ENCODE measurements around the gene LRP6. TPM values are rescaled to one million over a fixed set of nuclear protein-coding genes. Genes with fewer than 3 reads are reported as not detected.

Gene LRP6
- total and polyA plus RNA-seq, 12 donors = 3.5 to 31.9 (median 17.5) TPM

- Histone ChIP-seq H3K4me3 (no peak overlapping the region), H3K4me1 (replicated peaks in 1 of 2) (no peaks in the 10 kb centered on the region), H3K27me3 (no peaks in the 10 kb centered on the region), H3K9me3 (replicated peaks in 1 of 3) (no peaks in the 10 kb centered on the region), H3K27ac (no peak overlapping the region), H3K36me3 (replicated peaks in 1 of 2) (no peaks in the 10 kb centered on the region)
- intact Hi-C loops (cut with DNase I) = loop anchor here in 1 of 2 donors (10.0 kb wide), 1 partner anchor 256 kb away; no protein-coding TSS in a partner anchor
- no peak for DNase-seq
- 42 to 58% (median 50%) methylated on average over 5 of the region's 5 CpGs for WGBS, 4 donors
- TF ChIP-seq CTCF (IDR thresholded peaks at IDR 0.05) = no peak
- no peak for TF ChIP-seq POLR2A (IDR thresholded peaks at IDR 0.05)
These were observed 187.6 kb downstream of the LRP6 start for GRCh38 chr12:12079291-12079690.

GRCh38 chr12:12072064-12072760, 194.6 kb downstream of the LRP6 start:
- Histone ChIP-seq H3K9me3 (replicated peaks in 1 of 3) (no peaks in the 10 kb centered on the region), H3K4me3 (no peak overlapping the region), H3K27me3 (no peaks in the 10 kb centered on the region), H3K36me3 (replicated peaks in 1 of 2) (no peaks in the 10 kb centered on the region), H3K27ac (no peak overlapping the region), H3K4me1 (replicated peaks in 1 of 2) (no peaks in the 10 kb centered on the region)
- DNase-seq = no peak
- WGBS, 4 donors = 73 to 81% (median 78%) methylated on average over 10 to 21 of the region's 21 CpGs
- intact Hi-C loops (cut with DNase I) = loop anchor here in 1 of 2 donors (10.0 kb wide), 1 partner anchor 263 kb away; no protein-coding TSS in a partner anchor
- no peak for TF ChIP-seq CTCF (IDR thresholded peaks at IDR 0.05)
- no peak for TF ChIP-seq POLR2A (IDR thresholded peaks at IDR 0.05)

- intact Hi-C loops (cut with DNase I) = loop anchor here in 1 of 2 donors (10.0 kb wide), 1 partner anchor 264 kb away; no protein-coding TSS in a partner anchor
- WGBS, 4 donors = 62 to 70% (median 65%) methylated on average over 12 of the region's 12 CpGs
- H3K27me3 ChIP-seq = no peaks in the 10 kb centered on the region
- H3K4me3 ChIP-seq = no peak within 1 kb of the TSS
- no peak within 1 kb of the TSS for H3K27ac ChIP-seq
- DNase-seq = no peak
- TF ChIP-seq POLR2A (IDR thresholded peaks at IDR 0.05) (no peak), CTCF (IDR thresholded peaks at IDR 0.05) (no peak)
- no peaks in the 10 kb centered on the region for H3K9me3 ChIP-seq (replicated peaks in 1 of 3)
- H3K4me1 ChIP-seq (replicated peaks in 1 of 2) = no peaks in the 10 kb centered on the region
- H3K36me3 ChIP-seq (replicated peaks in 1 of 2) = no peaks in the 10 kb centered on the region
These were observed 195.9 kb downstream of the LRP6 start, which contains the start of gene BCL2L14 for GRCh38 chr12:12070674-12071656. BCL2L14 (plus strand) TSS chr12:12070939; CDS start chr12:12079306, 8,367 bp downstream.

Data from adrenal gland (tissue), 12 donors.